Stimulated activated CD4-positive, alpha-beta T cell treated with anti-CD3 and anti-CD28 coated beads, Interleukin-15, amount 100 ng/mL, for 1 hour (primary cell): ENCODE measurements around the gene CCDC71L.

Source experiments
- DNase-seq, 2 donors: peaks; one replicate each; pipeline ENCODE4 v3.0.0-alpha.2; 2020; ENCODE audit warnings: low read depth in 1 of 2, low spot score in 1 of 2

CCDC71L gene

GRCh38 chr7:106609416-106609815, 51.5 kb downstream of the CCDC71L start:
- no peak for DNase-seq

- no peak for DNase-seq
These were observed 52.3 kb downstream of the CCDC71L start for GRCh38 chr7:106608661-106609060.
